OCI-M2 (cell line): ENCODE results near the gene NAPA.

Source experiments
- DNase-seq: peaks from one replicate; lab custom pipeline; 2025; ENCODE audit not compliant: unreplicated experiment; lab: John Stamatoyannopoulos, UW

Gene NAPA

GRCh38 chr19:47523473-47523872 is 8.6 kb upstream of the NAPA start:
- no peak for DNase-seq

GRCh38 chr19:47521473-47522180 is 6.8 kb upstream of the NAPA start:
- DNase-seq = no peak

GRCh38 chr19:47520839-47521238 is 6.0 kb upstream of the NAPA start:
- no peak for DNase-seq

GRCh38 chr19:47520343-47520806 is 5.5 kb upstream of the NAPA start:
- DNase-seq = no peak

- no peak for DNase-seq
These were observed 4.0 kb upstream of the NAPA start for GRCh38 chr19:47518854-47519253.

- DNase-seq = no peak
These were observed 3.3 kb upstream of the NAPA start for GRCh38 chr19:47518139-47518538.

- no peak for DNase-seq
These were observed 553 bp downstream of the NAPA start for GRCh38 chr19:47514151-47514868.

GRCh38 chr19:47512948-47513319 is 1.9 kb downstream of the NAPA start:
- DNase-seq = no peak

- no peak for DNase-seq
These were observed 2.5 kb downstream of the NAPA start for GRCh38 chr19:47512183-47512947.

- DNase-seq = no peak
These were observed 3.2 kb downstream of the NAPA start for GRCh38 chr19:47511681-47512080.

- no peak for DNase-seq
These were observed 3.7 kb downstream of the NAPA start for GRCh38 chr19:47511128-47511517.

GRCh38 chr19:47510516-47511127 is 4.2 kb downstream of the NAPA start:
- no peak for DNase-seq

GRCh38 chr19:47509973-47510372 is 4.9 kb downstream of the NAPA start:
- no peak for DNase-seq

GRCh38 chr19:47509170-47509847 is 5.6 kb downstream of the NAPA start:
- no peak for DNase-seq

GRCh38 chr19:47508721-47509120 is 6.1 kb downstream of the NAPA start:
- DNase-seq = no peak

- DNase-seq = no peak
These were observed 6.8 kb downstream of the NAPA start for GRCh38 chr19:47507924-47508553.

GRCh38 chr19:47507012-47507411 is 7.9 kb downstream of the NAPA start:
- DNase-seq = no peak

GRCh38 chr19:47506459-47506858 is 8.4 kb downstream of the NAPA start:
- DNase-seq = no peak

GRCh38 chr19:47505506-47505905 is 9.4 kb downstream of the NAPA start:
- DNase-seq = no peak

- no peak for DNase-seq
These were observed 11.1 kb downstream of the NAPA start for GRCh38 chr19:47503826-47504150.
